ENCODE data around the gene SNAP47. TPM values are rescaled to one million over a fixed set of nuclear protein-coding genes. Genes with fewer than 3 reads are reported as not detected.

SNAP47 gene
- polyA plus RNA-seq, 1 donor from 2014 or later = 56.0 TPM

GRCh38 chr1:227769936-227770494, 34.8 kb downstream of the SNAP47 start:
- Histone ChIP-seq H3K27ac (ENCODE audit: low read length) (no peak overlapping the region), H4K20me1 (ENCODE audit: insufficient read depth) (no peaks in the 10 kb centered on the region), H2AFZ (ENCODE audit: low read depth, low read length) (no peak overlapping the region), H3K79me2 (replicated peaks; ENCODE audit: insufficient read depth, low read length) (no peaks in the 10 kb centered on the region), H3K4me2 (ENCODE audit: low read length) (no peak overlapping the region), H3K4me3 (ENCODE audit: low read length) (no peak overlapping the region), H3F3A (ENCODE audit: insufficient read depth, low read length, poor library complexity, severe bottlenecking) (no peaks in the 10 kb centered on the region), H3K27me3 (ENCODE audit: insufficient read depth, low read depth, low read length) (no peaks in the 10 kb centered on the region), H3K9me3 (ENCODE audit: low read length) (no peaks in the 10 kb centered on the region), H3K9me2 (ENCODE audit: insufficient read depth, low read length) (no peaks in the 10 kb centered on the region), H3K36me3 (ENCODE audit: insufficient read depth, low read length) (peaks cover 8% of the 10 kb centered on the region), H3K9ac (ENCODE audit: low read length) (no peak overlapping the region)
- TF ChIP-seq MXI1 (conservative IDR thresholded peaks at IDR 0.05; ENCODE audit: poor library complexity, severe bottlenecking) (no peak), RAD21 (conservative IDR thresholded peaks at IDR 0.05) (no peak), EP300 (conservative IDR thresholded peaks at IDR 0.05; ENCODE audit: poor library complexity, severe bottlenecking) (no peak), EZH2 (IDR thresholded peaks at IDR 0.05; ENCODE audit: borderline replicate concordance, insufficient read depth, low read length, poor library complexity, severe bottlenecking) (no peak), TAF1 (IDR thresholded peaks at IDR 0.05; ENCODE audit: low read depth) (no peak), CTCF (IDR thresholded peaks at IDR 0.05; ENCODE audit: poor library complexity, severe bottlenecking) (no peak), SMC3 (conservative IDR thresholded peaks at IDR 0.05; ENCODE audit: poor library complexity) (no peak), POLR2AphosphoS5 (IDR thresholded peaks at IDR 0.05) (no peak)
- TF ChIP-seq, protein P1, sequence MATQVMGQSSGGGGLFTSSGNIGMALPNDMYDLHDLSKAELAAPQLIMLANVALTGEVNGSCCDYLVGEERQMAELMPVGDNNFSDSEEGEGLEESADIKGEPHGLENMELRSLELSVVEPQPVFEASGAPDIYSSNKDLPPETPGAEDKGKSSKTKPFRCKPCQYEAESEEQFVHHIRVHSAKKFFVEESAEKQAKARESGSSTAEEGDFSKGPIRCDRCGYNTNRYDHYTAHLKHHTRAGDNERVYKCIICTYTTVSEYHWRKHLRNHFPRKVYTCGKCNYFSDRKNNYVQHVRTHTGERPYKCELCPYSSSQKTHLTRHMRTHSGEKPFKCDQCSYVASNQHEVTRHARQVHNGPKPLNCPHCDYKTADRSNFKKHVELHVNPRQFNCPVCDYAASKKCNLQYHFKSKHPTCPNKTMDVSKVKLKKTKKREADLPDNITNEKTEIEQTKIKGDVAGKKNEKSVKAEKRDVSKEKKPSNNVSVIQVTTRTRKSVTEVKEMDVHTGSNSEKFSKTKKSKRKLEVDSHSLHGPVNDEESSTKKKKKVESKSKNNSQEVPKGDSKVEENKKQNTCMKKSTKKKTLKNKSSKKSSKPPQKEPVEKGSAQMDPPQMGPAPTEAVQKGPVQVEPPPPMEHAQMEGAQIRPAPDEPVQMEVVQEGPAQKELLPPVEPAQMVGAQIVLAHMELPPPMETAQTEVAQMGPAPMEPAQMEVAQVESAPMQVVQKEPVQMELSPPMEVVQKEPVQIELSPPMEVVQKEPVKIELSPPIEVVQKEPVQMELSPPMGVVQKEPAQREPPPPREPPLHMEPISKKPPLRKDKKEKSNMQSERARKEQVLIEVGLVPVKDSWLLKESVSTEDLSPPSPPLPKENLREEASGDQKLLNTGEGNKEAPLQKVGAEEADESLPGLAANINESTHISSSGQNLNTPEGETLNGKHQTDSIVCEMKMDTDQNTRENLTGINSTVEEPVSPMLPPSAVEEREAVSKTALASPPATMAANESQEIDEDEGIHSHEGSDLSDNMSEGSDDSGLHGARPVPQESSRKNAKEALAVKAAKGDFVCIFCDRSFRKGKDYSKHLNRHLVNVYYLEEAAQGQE (IDR thresholded peaks at IDR 0.05; ENCODE audit: borderline replicate concordance) = no peak

GRCh38 chr1:227770812-227771211, 35.6 kb downstream of the SNAP47 start:
- Histone ChIP-seq H3K36me3 (ENCODE audit: insufficient read depth, low read length) (peaks cover 8% of the 10 kb centered on the region), H3K9ac (ENCODE audit: low read length) (no peak overlapping the region), H3K79me2 (replicated peaks; ENCODE audit: insufficient read depth, low read length) (no peaks in the 10 kb centered on the region), H3K27me3 (ENCODE audit: insufficient read depth, low read depth, low read length) (no peaks in the 10 kb centered on the region), H2AFZ (ENCODE audit: low read depth, low read length) (no peak overlapping the region), H3F3A (ENCODE audit: insufficient read depth, low read length, poor library complexity, severe bottlenecking) (no peaks in the 10 kb centered on the region), H4K20me1 (ENCODE audit: insufficient read depth) (no peaks in the 10 kb centered on the region), H3K27ac (ENCODE audit: low read length) (no peak overlapping the region), H3K9me2 (ENCODE audit: insufficient read depth, low read length) (no peaks in the 10 kb centered on the region), H3K4me3 (ENCODE audit: low read length) (no peak overlapping the region), H3K4me2 (ENCODE audit: low read length) (no peak overlapping the region), H3K9me3 (ENCODE audit: low read length) (no peaks in the 10 kb centered on the region)
- no peak for TF ChIP-seq POLR2AphosphoS5 (IDR thresholded peaks at IDR 0.05)

DNA sequence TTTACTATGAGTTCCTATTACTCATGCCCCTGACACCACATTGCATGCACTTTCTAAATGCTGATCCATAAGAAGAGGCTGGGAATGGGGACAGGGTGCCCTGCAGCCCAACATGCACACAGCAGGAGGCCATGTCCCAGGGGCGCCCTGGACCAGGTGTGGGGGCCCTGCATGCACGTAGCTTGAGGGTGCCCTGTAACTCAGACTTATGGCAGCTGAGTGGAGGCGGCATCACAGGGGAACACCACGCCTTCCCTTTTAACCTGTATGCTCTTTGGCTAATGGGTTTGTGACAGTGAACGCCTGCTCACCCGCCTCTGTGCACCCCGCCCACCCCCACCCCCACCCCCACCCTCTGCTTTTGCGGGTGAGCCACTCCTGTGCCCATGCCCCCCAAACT, 36.1 kb downstream of the SNAP47 start:
- TF ChIP-seq SMC3 (conservative IDR thresholded peaks at IDR 0.05; ENCODE audit: poor library complexity) = no peak
- TF ChIP-seq RAD21 (conservative IDR thresholded peaks at IDR 0.05) = no peak
- no peak for TF ChIP-seq EZH2 (IDR thresholded peaks at IDR 0.05; ENCODE audit: borderline replicate concordance, insufficient read depth, low read length, poor library complexity, severe bottlenecking)
- TF ChIP-seq, protein P1 (IDR thresholded peaks at IDR 0.05; ENCODE audit: borderline replicate concordance) = no peak
- no peak for TF ChIP-seq TAF1 (IDR thresholded peaks at IDR 0.05; ENCODE audit: low read depth)
- no peak for TF ChIP-seq EP300 (conservative IDR thresholded peaks at IDR 0.05; ENCODE audit: poor library complexity, severe bottlenecking)
- no peak for TF ChIP-seq POLR2AphosphoS5 (IDR thresholded peaks at IDR 0.05)
- TF ChIP-seq CTCF (IDR thresholded peaks at IDR 0.05; ENCODE audit: poor library complexity, severe bottlenecking) = no peak
- TF ChIP-seq MXI1 (conservative IDR thresholded peaks at IDR 0.05; ENCODE audit: poor library complexity, severe bottlenecking) = no peak
- no peak overlapping the region for H3K4me3 ChIP-seq (ENCODE audit: low read length)
- no peak overlapping the region for H3K9ac ChIP-seq (ENCODE audit: low read length)
- no peaks in the 10 kb centered on the region for H3K9me2 ChIP-seq (ENCODE audit: insufficient read depth, low read length)
- H3K79me2 ChIP-seq (replicated peaks; ENCODE audit: insufficient read depth, low read length) = no peaks in the 10 kb centered on the region
- peaks cover 8% of the 10 kb centered on the region for H3K36me3 ChIP-seq (ENCODE audit: insufficient read depth, low read length)
- no peaks in the 10 kb centered on the region for H3K9me3 ChIP-seq (ENCODE audit: low read length)
- no peak overlapping the region for H3K27ac ChIP-seq (ENCODE audit: low read length)
- H3F3A ChIP-seq (ENCODE audit: insufficient read depth, low read length, poor library complexity, severe bottlenecking) = no peaks in the 10 kb centered on the region
- H4K20me1 ChIP-seq (ENCODE audit: insufficient read depth) = no peaks in the 10 kb centered on the region
- H3K4me2 ChIP-seq (ENCODE audit: low read length) = no peak overlapping the region
- H2AFZ ChIP-seq (ENCODE audit: low read depth, low read length) = no peak overlapping the region
- no peaks in the 10 kb centered on the region for H3K27me3 ChIP-seq (ENCODE audit: insufficient read depth, low read depth, low read length)
